HG02981 (cell line): ENCODE measurements around the gene IMMP2L.
"Not testable (repeated sequence)": the region's sequence is repeated elsewhere in the genome, so short reads cannot be mapped to it uniquely, and the experiment has no call there.

Source experiments
- ATAC-seq: cut with Tn5 transposase; IDR thresholded peaks from one replicate; pipeline ENCODE4 v1.9.1; 2021; ENCODE audit warnings: mild to moderate bottlenecking, moderate library complexity; ENCODE audit not compliant: unreplicated experiment

The IMMP2L gene

DNA sequence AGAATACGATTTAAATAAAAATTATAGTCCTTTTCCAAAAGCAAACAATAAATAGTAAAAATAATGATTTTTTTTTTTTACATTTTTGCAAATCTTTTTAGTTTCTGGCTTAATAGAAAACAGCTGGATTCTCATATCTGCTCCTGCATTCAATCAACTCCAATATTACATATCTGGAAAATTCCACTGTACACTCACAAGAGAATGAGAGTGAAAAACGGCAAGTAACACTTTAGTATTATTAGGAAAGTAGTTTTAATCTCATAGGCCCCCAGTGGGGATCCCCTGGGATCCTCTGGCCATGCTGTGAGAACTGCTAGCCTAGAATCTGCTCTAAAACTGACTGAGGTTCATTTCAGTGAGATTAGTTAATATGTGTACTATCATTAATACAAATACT, 599.9 kb downstream of the IMMP2L start:
- no peak for ATAC-seq

DNA sequence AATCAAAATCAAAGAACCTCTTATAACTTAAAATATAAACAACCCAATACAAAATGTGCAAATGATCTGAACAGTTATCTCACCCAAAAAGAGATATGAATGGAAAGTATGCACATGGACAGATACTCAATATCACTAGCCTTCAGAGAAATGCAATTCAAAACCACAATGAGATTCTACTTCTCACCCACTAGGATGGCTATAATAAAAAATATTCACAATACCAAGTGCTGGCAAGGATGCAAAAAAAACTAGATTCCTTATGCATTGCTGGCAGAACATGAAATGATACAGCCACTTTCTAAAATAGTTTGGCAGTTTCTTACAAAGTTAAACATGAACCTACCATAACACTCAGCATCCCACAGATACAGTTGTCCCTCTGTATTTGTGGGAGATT, 601.5 kb downstream of the IMMP2L start:
- no peak for ATAC-seq

DNA sequence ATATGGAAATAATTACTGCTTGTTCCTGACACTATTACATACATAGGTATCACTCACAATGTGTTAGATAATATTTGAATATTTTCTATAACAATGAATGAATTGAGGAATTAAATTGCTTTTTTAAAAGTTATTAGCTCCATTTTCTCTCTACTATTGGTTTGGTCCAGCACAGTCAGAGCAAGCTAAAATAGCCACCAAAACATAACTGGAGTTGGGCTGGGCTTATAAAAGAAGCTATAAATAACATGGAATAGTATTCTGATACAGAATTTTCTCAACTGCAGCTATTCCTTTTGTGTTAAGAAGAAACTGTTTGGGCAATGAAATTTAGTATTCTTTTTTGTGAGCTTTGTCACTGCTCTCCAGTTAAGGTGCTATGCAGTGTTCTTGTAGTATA, 614.0 kb downstream of the IMMP2L start:
- no peak for ATAC-seq

GRCh38 chr7:110947408-110947807, 614.9 kb downstream of the IMMP2L start:
- no peak for ATAC-seq

GRCh38 chr7:110944966-110945644, 617.2 kb downstream of the IMMP2L start:
- ATAC-seq = no peak

GRCh38 chr7:110944448-110944847, 617.8 kb downstream of the IMMP2L start:
- ATAC-seq = no peak

- ATAC-seq = no peak
These were observed 618.5 kb downstream of the IMMP2L start for GRCh38 chr7:110943701-110944345.

DNA sequence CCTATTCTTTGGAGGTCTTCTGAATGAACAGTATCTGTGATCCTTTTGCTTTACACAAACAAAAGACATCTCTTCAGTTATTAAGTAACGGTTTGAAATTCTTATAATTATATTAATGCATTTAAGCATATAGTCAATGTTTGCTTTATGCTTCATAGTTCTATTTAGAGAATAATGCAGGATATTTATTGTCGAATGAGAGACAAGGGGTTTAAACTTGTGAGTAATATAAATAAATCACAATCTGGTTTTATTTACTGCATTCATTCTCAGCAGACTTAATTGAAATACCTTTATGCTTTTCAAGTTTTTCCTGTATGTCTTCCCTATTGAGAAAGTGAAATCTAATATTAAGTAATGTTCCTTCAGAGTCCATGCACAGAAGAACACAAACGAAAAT, 620.9 kb downstream of the IMMP2L start:
- no peak for ATAC-seq

DNA sequence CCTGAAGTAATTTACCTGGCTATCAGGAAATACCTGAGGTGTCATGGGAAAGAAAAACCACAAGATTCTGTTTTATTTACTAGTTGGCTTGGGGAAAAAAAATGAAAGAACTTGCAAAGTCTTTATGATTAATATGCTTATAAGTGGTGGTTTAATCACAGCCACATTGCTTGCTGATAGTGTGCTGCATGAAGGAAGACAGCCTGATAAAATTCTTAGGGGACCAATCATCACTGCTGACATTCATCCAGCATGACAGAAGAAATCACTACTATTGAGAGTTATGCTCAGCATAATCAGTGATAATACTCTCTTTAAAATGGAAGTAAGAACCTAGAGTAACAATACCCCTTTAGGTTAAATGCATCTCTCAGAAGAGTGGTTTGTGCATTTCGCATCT, 621.5 kb downstream of the IMMP2L start:
- no peak for ATAC-seq

GRCh38 chr7:110938165-110938564, 624.1 kb downstream of the IMMP2L start:
- no peak for ATAC-seq

GRCh38 chr7:110936665-110937064, 625.6 kb downstream of the IMMP2L start:
- not testable (repeated sequence) for ATAC-seq

DNA sequence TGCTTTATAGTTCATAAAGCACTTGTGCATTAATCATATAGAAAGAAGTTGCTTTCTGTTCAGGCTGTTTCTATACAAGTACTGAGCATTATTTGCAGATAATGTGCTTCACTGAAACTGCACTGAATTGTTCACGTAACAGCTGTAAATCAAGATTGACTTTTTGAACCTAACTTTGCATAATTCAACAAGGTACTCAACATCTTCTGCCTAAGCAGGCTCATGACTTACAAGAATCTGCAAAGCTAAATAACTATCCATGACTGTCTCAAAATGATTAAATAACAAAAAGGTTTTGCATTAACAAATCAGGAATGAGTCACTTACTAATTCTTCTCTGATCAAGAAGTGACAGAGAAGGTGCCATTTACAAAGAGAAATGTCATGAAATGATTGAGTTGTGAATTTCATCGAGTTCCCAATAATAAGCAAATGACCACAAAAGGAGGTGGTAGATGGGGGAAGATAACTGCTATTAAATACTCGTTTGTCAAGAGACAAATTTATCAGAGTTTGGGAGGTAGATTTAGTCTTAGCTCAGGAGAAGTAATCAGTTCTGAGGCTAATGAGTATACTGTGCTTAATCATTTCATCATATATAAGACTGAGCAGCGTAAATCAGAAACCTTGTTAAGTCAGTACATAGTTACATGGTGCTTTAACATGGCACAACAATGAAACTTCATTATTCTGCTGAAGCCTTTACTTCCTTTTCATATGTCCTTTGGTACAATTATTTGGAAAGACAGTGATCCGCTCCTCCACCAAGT, 632.6 kb downstream of the IMMP2L start:
- no peak for ATAC-seq

DNA sequence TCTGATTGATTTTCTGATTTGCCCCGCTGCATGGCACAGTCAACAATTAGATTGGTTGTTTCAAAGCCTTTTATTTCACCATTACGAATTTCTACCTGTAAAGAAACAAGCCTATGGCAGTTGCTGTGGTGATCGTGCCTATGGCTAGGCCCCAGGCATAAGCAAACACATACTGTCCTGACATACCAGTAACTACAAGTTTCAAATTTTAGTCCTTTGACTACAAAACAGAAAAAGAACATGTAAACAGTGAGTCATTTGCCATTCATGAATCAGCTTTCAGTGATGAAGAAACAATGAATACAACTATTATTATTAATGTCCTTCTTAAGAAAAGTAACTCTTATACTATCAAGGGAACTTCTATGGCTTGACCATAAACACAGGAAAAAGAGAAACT, 639.4 kb downstream of the IMMP2L start:
- ATAC-seq = no peak

GRCh38 chr7:110921595-110922151, 640.6 kb downstream of the IMMP2L start:
- no peak for ATAC-seq

DNA sequence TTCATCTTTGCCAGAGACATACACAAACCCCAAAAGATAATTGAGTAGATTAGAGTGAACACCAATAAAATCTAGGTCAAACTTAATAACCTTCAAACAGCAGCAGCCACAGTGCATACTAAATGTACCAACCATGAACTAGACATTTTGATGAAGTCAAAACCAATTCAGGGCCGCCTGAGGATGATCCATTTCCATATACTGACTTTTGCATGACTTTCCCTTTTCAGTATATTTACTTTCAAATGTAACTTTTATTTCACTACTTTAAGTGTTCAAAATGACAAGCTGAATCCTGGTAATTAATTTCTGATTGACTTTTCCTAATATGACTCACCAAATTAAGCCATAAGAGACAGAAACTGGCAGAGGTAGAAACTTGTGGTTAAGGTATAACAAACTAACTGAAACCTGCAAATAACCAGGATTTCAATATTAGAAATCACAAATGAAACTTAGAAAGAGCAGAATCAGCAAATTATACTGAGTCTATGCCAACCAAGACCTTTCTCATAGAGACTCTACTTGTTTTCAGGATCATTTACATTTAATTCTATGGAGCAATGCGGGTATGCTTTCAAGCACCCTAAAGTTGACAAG, 643.2 kb downstream of the IMMP2L start:
- ATAC-seq = peak; percentile 89

GRCh38 chr7:110914263-110914662, 648.0 kb downstream of the IMMP2L start:
- no peak for ATAC-seq

DNA sequence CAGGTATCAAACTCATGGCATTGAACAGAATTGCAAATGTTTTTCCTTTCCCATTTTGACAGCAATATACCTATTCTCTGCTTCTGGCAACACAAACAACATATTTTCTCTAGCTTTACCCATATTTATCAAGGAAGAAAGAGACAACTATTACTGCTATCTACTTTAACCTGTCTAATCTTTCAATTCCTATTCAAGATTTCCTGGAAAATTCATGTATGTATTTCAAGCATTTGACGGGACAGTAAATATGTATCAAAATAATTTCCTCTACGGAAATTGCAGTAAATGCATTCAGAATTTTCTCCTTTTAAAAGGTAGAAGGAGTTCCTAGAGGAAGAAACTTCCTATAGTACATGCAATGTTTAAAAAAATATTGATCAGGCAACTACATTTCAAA, 650.7 kb downstream of the IMMP2L start:
- ATAC-seq = no peak

DNA sequence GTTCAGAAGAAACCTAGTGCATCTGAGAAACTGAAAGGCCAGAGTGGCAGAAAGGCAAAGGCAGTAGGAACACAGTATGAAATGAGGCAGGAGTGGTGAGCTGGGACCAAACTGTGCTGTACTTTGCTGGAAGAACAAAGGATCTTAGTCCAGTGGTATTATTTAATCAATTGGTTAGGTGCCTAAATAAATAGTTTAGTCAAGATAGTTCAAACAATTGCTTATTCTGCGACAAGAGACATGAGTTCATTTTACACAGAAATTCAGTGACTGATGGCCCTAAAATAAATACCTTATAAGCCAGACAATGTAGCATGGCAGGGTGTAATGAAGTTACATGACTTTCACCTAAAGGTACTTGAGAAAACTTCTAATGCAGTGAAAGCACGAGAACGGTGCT, 653.2 kb downstream of the IMMP2L start:
- no peak for ATAC-seq

DNA sequence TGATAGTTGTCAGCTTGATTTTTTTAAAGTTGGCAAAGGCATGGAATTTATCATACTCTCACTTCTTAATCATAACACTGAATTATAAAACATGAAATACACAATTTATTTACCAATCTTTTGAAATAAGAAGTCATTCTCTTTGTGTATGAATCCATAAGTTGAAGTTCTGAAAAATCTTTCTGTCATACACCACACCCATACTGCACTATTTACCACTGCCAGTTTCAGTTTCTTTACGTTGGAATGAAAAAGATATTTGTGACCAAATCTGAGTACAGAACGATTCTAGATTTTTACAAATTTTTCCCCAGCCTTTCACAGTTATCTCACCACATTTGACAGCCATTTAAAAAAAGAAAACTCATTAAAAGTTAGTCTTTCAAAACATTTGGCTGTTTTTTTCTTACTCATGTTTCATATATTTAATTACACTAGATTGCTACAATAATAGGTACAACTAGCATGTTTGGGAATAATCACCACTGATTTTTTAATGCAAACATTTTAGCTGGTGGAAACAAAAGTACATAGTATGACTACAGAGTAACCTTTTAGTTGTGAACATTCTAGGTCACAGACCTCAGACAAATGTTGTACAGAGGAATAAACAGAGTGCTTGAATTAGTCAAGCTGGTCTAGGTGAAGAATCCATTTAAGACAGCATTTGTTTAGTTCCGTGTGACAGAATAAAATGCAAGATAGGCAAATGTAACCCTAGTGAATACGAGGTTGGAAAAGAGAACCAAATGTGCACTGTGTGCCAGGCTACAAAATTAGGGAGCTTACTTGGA, 656.3 kb downstream of the IMMP2L start:
- no peak for ATAC-seq

DNA sequence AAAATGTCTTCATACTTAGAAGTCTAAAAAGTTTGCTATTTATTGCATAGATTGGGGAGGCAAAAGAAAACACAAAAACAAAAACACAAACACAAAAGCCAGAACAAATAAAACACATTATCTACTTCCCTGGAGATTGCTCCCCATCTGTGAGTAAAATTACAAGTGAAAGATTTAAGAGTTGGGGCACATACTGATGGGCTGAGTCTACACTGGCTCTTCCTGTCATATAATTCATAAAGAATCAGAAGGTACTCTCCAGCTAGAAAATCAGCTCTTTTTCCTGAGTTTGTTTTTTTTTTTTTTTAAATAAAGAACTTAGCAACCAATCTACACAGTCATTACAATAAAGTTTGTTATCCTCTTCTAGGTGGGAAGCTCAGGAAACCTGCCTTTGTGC, 663.8 kb downstream of the IMMP2L start:
- ATAC-seq = no peak

DNA sequence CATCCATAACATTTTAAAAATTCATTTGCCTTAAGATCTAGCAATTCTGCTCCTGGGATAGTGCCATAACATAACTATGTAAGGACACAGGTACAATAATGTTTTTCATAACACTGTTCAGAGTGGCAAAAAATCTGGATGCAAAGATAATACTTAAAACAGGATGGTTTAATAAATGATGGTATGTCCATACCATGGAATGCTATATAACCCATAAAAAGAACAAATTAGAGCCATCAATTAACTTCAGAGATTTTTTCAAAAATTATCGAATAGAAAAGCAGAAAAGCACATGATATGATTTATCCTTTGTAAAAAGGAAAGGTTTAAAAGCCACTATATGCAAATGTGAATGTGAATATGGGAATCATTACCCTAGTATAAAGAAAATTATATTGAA, 664.8 kb downstream of the IMMP2L start:
- ATAC-seq = no peak
